A673 (cell line): ENCODE measurements around the gene ATP9A.

Experiments used
- CTCF ChIP-seq: fragments of 300-800, 200-600 bp; sonication (generic); conservative IDR thresholded peaks from 2 replicates; pipeline ENCODE4 v1.5.1; 2017; ENCODE audit warnings: low read depth, mild to moderate bottlenecking, antibody characterized with exemption, low read length, moderate library complexity, mixed read lengths
- EZH2 ChIP-seq: fragments of 200-600 bp; sonication (generic); IDR thresholded peaks from 2 replicates; pipeline ENCODE4 v1.6.1; 2017; ENCODE audit warnings: borderline replicate concordance, low read depth, mild to moderate bottlenecking, mixed read lengths, antibody characterized with exemption, low read length; ENCODE audit not compliant: poor library complexity, severe bottlenecking

DNA sequence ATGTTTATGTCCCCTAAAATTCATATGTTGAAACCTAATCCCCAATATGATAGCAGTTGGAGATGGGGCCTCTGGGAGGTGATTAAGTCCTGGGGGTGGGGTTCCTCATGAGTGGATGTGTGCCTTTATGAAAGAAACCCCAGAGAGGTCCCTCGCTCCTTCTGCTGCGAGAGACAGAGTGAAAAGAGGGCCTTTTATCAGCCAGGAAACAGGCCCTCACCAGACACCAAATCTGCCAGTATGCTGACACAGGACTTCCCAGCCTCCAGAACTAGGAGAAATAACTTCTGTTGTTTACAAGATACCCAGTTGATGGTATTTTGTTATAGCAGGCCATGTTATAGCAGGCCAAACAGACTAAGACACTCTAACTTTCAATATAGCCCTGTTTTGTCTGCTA, 124.8 kb downstream of the ATP9A start:
- no peak for TF ChIP-seq CTCF
- no peak for TF ChIP-seq EZH2
